ENCODE measurements around the gene TNN. TPM values are rescaled to one million over a fixed set of nuclear protein-coding genes. Genes with fewer than 3 reads are reported as not detected.
A peak's percentile ranks its signal among the peaks of the same experiment; 100 is the strongest.

The TNN gene
- total RNA-seq, 2 experiments from 2014 or later, result not detected

DNA sequence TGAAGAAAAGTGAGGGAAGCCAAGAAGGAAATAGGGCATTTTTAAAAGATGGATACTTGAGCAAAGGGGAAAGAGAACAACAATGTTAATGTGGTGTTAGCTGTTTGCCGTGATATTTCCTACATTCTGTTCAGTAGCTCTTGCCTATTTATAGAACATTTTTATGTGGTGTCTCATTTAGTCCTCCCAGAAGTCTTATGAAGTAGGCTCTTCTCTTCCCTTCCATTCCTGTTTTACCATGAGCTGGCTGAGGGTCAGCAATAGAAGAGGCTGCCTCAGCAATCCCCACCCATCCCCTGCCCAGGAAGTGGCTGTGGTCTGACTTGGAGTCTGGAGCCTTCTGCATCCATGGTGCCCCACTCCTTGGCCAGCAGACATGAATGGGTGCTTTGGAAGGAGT is 64.8 kb downstream of the TNN start:
- H3K36me3 Mint-ChIP-seq (ENCODE audit: low read depth), result no peaks in the 10 kb centered on the region
- H3K4me3 Mint-ChIP-seq, result no peak overlapping the region
- H3K4me1 Mint-ChIP-seq (ENCODE audit: low read depth), result no peaks in the 10 kb centered on the region
- no peak for DNase-seq
- no peak overlapping the region for H3K27ac Mint-ChIP-seq
- CTCF ChIA-PET, result interaction anchor here (0.9 to 2.3 kb wide), 4 partner anchors 9 to 103 kb away, joined by 3 to 7 read pairs (median 4); no protein-coding TSS in a partner anchor
- no peaks in the 10 kb centered on the region for H3K9me3 Mint-ChIP-seq (ENCODE audit: insufficient read depth)
- no peak for ATAC-seq
- H3K27me3 Mint-ChIP-seq (ENCODE audit: low read depth), result peaks cover 29% of the 10 kb centered on the region
- POLR2A ChIA-PET, result interaction anchor here (1.1 kb wide), 1 partner anchor 9 kb away, joined by 3 read pairs; no protein-coding TSS in a partner anchor

DNA sequence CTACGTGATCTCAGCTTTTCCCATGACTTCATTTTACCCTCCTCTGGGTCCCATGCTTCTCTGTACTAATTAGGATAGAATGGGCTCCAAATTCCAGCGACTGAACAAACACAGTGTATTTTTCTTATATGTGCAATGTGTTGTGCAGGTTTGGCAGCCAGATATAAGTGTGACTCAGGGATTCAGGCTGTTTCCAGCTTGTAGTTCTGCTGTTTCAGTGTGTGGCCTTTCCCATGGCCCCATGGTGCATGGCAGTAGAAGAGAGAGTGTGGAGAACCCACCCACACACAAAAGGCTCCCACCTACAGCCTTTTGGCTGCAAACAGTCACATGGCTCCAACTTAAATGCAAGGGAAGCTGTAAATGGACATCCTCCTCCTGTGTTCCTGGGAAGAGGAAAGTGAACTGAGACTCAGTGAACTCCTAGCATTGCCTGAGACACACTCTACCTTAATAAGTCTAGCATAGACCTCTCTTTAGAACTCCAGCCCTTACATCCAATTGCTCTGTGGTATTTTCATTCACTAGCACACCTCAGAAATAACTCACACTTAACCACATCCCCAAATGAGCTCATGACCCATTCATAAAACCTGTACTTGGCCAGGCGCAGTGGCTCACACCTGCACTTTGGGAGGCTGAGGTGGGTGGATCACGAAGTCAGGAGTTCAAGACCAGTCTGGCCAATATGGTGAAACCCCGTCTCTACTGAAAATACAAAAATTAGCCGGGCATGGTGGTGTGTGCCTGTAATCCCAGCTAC is 66.2 kb downstream of the TNN start:
- ChIA-PET POLR2A (no interaction called here), CTCF (interaction anchor here (0.6 to 2.1 kb wide), 7 partner anchors 9 to 346 kb away, joined by 3 to 9 read pairs (median 4); no protein-coding TSS in a partner anchor)
- Mint-ChIP-seq H3K27me3 (ENCODE audit: low read depth) (peaks cover 29% of the 10 kb centered on the region), H3K36me3 (ENCODE audit: low read depth) (no peaks in the 10 kb centered on the region), H3K4me3 (no peak overlapping the region), H3K4me1 (ENCODE audit: low read depth) (no peaks in the 10 kb centered on the region), H3K27ac (no peak overlapping the region), H3K9me3 (ENCODE audit: insufficient read depth) (no peaks in the 10 kb centered on the region)
- ATAC-seq, result no peak
- DNase-seq, result no peak

DNA sequence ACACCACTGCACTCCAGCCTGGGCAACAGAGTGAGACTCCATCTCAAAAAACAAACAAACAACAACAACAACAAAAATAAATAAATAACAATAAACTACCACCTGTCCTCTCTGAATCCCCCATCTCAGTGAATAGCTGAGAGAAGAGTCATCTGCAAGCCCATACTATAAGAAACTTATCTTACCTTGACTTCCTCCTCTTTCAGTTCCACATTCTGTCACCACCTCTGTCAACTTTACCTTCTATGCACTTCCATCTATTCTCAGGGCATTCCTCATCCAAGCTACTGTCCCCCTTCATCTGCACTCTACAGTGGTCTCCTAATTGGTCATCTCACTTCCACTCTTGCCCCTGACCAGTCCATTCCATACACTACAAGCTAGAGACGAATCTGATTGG is 66.9 kb downstream of the TNN start:
- CTCF ChIA-PET, result interaction anchor here (0.6 to 2.1 kb wide), 6 partner anchors 10 to 346 kb away, joined by 3 to 9 read pairs (median 4); no protein-coding TSS in a partner anchor
- no peak overlapping the region for H3K27ac Mint-ChIP-seq
- ATAC-seq, result no peak
- H3K36me3 Mint-ChIP-seq (ENCODE audit: low read depth), result no peaks in the 10 kb centered on the region
- peaks cover 29% of the 10 kb centered on the region for H3K27me3 Mint-ChIP-seq (ENCODE audit: low read depth)
- POLR2A ChIA-PET, result no interaction called here
- DNase-seq, result no peak
- no peaks in the 10 kb centered on the region for H3K4me1 Mint-ChIP-seq (ENCODE audit: low read depth)
- H3K4me3 Mint-ChIP-seq, result no peak overlapping the region
- no peaks in the 10 kb centered on the region for H3K9me3 Mint-ChIP-seq (ENCODE audit: insufficient read depth)

DNA sequence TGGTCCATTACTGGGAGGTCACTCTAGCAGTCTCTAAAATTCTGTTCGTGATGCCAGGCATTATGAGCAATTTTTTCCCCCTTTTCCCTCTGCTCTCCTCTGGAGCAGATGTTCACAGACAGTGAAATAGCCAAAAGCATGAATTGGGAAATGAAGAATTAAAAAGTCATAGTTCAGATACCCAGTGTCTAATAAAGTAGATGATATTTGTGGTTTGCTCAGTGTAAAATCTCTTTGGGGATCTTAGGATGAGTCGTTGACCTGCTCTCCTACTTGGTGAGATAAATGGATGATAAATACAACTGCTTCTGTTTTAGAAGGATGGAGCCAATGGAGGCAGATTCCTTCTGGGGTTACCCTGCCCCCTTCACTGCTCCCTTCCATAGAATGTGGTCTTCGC is 68.6 kb downstream of the TNN start:
- Mint-ChIP-seq H3K4me3 (no peak overlapping the region), H3K36me3 (ENCODE audit: low read depth) (no peaks in the 10 kb centered on the region), H3K27ac (no peak overlapping the region), H3K4me1 (ENCODE audit: low read depth) (no peaks in the 10 kb centered on the region), H3K27me3 (ENCODE audit: low read depth) (peaks cover 29% of the 10 kb centered on the region), H3K9me3 (ENCODE audit: insufficient read depth) (no peaks in the 10 kb centered on the region)
- ChIA-PET POLR2A (no interaction called here), CTCF (no interaction called here)
- no peak for ATAC-seq
- DNase-seq, result no peak

- Mint-ChIP-seq H3K27me3 (ENCODE audit: low read depth) (peaks cover 22% of the 10 kb centered on the region), H3K36me3 (ENCODE audit: low read depth) (no peaks in the 10 kb centered on the region), H3K27ac (no peak overlapping the region), H3K9me3 (ENCODE audit: insufficient read depth) (no peaks in the 10 kb centered on the region), H3K4me1 (ENCODE audit: low read depth) (peaks cover 6% of the 10 kb centered on the region), H3K4me3 (no peak overlapping the region)
- no peak for ATAC-seq
- DNase-seq, result no peak
- ChIA-PET POLR2A (no interaction called here), CTCF (interaction anchor here (0.9 to 1.0 kb wide), 2 partner anchors 9 to 17 kb away, joined by 3 to 4 read pairs; no protein-coding TSS in a partner anchor)
Measured at GRCh38 chr1:175137369-175137768, 69.7 kb downstream of the TNN start.

DNA sequence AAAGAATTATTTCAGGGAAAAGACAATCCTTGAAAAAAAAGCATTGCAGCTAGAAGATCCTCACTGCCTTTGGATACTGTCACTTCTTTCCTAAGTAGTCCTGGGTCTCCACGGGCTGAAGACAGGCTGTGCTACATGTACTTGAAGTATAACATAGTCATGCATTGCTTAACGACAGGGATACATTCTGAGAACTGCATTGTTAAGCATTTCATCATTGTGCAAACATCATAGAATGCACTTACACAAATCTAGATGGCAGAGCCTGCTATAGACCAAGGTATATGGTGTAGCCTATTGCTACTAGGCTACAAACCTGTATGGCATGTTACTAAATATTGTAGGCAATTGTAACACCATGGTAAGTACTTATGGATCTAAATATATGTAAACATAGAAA is 70.9 kb downstream of the TNN start:
- POLR2A ChIA-PET, result no interaction called here
- DNase-seq (no peak), ATAC-seq (no peak)
- H3K36me3 Mint-ChIP-seq (ENCODE audit: low read depth), result no peaks in the 10 kb centered on the region
- H3K9me3 Mint-ChIP-seq (ENCODE audit: insufficient read depth), result no peaks in the 10 kb centered on the region
- H3K27me3 Mint-ChIP-seq (ENCODE audit: low read depth), result peaks cover 19% of the 10 kb centered on the region
- CTCF ChIA-PET, result no interaction called here
- peaks cover 6% of the 10 kb centered on the region for H3K4me1 Mint-ChIP-seq (ENCODE audit: low read depth)
- no peak overlapping the region for H3K27ac Mint-ChIP-seq
- no peak overlapping the region for H3K4me3 Mint-ChIP-seq

GRCh38 chr1:175145899-175146528 is 78.4 kb downstream of the TNN start:
- ATAC-seq, result no peak
- Mint-ChIP-seq H3K27ac (no peak overlapping the region), H3K4me3 (no peak overlapping the region), H3K4me1 (ENCODE audit: low read depth) (peaks cover 6% of the 10 kb centered on the region), H3K27me3 (ENCODE audit: low read depth) (peaks cover 14% of the 10 kb centered on the region), H3K9me3 (ENCODE audit: insufficient read depth) (no peaks in the 10 kb centered on the region), H3K36me3 (ENCODE audit: low read depth) (no peaks in the 10 kb centered on the region)
- POLR2A ChIA-PET, result interaction anchor here (1.3 kb wide), 1 partner anchor 116 kb away, joined by 4 read pairs; no protein-coding TSS in a partner anchor
- DNase-seq, result no peak
- CTCF ChIA-PET, result interaction anchor here (0.6 to 13.7 kb wide), 38 partner anchors 9 to 884 kb away, joined by 3 to 411 read pairs (median 4); partner anchors contain the start of genes MRPS14 and TNN

- Mint-ChIP-seq H3K27ac (no peak overlapping the region), H3K4me3 (no peak overlapping the region), H3K27me3 (ENCODE audit: low read depth) (peaks cover 21% of the 10 kb centered on the region), H3K9me3 (ENCODE audit: insufficient read depth) (no peaks in the 10 kb centered on the region), H3K36me3 (ENCODE audit: low read depth) (no peaks in the 10 kb centered on the region), H3K4me1 (ENCODE audit: low read depth) (peaks cover 5% of the 10 kb centered on the region)
- DNase-seq, result peak; percentile 76
- ChIA-PET POLR2A (interaction anchor here (1.3 kb wide), 1 partner anchor 117 kb away, joined by 4 read pairs; no protein-coding TSS in a partner anchor), CTCF (interaction anchor here (0.6 to 13.7 kb wide), 41 partner anchors 8 to 884 kb away, joined by 3 to 411 read pairs (median 4); partner anchors contain the start of genes MRPS14 and TNN)
- ATAC-seq, result peak; percentile 90
Measured at GRCh38 chr1:175146529-175147213, 79.0 kb downstream of the TNN start.

GRCh38 chr1:175147569-175147968 is 79.9 kb downstream of the TNN start:
- peaks cover 21% of the 10 kb centered on the region for H3K27me3 Mint-ChIP-seq (ENCODE audit: low read depth)
- H3K4me1 Mint-ChIP-seq (ENCODE audit: low read depth), result no peaks in the 10 kb centered on the region
- no peaks in the 10 kb centered on the region for H3K36me3 Mint-ChIP-seq (ENCODE audit: low read depth)
- H3K9me3 Mint-ChIP-seq (ENCODE audit: insufficient read depth), result no peaks in the 10 kb centered on the region
- H3K27ac Mint-ChIP-seq, result no peak overlapping the region
- no peak for ATAC-seq
- H3K4me3 Mint-ChIP-seq, result no peak overlapping the region
- CTCF ChIA-PET, result interaction anchor here (0.8 to 13.7 kb wide), 14 partner anchors 10 to 602 kb away, joined by 3 to 411 read pairs (median 7); partner anchors contain the start of gene MRPS14
- POLR2A ChIA-PET, result no interaction called here
- DNase-seq, result no peak

GRCh38 chr1:175148068-175148467 is 80.4 kb downstream of the TNN start:
- H3K4me3 Mint-ChIP-seq, result no peak overlapping the region
- ChIA-PET CTCF (interaction anchor here (0.9 to 13.7 kb wide), 7 partner anchors 14 to 602 kb away, joined by 3 to 411 read pairs (median 6); no protein-coding TSS in a partner anchor), POLR2A (no interaction called here)
- H3K9me3 Mint-ChIP-seq (ENCODE audit: insufficient read depth), result no peaks in the 10 kb centered on the region
- no peaks in the 10 kb centered on the region for H3K36me3 Mint-ChIP-seq (ENCODE audit: low read depth)
- DNase-seq (no peak), ATAC-seq (no peak)
- H3K27ac Mint-ChIP-seq, result no peak overlapping the region
- peaks cover 23% of the 10 kb centered on the region for H3K27me3 Mint-ChIP-seq (ENCODE audit: low read depth)
- no peaks in the 10 kb centered on the region for H3K4me1 Mint-ChIP-seq (ENCODE audit: low read depth)

DNA sequence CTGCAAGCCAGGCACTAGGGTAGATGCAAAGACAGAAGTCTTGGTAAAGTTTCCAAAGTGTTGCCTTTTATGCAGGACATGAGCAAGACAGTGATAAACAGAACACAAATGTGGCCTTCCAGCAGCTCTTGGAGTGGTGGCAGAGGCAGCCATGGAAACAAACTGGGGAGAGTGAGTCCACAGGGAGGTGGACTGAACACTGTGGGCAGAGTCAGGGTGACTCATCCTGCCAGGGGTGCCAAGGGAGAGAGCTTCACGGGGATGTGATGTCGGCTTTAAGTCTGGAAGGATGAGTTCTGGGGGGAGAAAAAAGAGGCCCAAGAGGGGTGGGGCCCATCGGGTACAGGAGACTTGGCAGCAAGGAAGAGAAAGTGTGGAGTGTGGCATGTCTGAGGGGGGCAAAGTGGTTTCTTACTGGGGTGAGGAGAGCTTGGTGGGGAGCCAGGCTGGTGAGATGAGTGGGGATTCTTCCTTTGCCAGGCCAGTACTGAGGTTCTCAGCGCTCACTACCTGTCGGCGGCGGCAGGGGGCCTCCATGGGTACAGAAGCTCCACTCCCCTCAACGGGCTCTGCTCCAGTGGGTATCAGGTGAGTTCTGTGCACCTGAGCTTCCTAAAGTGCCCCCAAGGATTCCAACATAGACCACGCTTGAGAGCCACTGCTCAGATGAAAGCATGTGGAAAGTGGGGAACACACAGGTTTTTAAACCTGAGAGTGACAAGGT is 83.1 kb downstream of the TNN start:
- Mint-ChIP-seq H3K4me3 (no peak overlapping the region), H3K9me3 (ENCODE audit: insufficient read depth) (no peaks in the 10 kb centered on the region)

More for the DNA sequence above, 83.1 kb downstream of the TNN start:
- POLR2A ChIA-PET, result interaction anchor here (0.9 kb wide), 1 partner anchor 172 kb away, joined by 3 read pairs; no protein-coding TSS in a partner anchor
- ATAC-seq (no peak), DNase-seq (no peak)
- Mint-ChIP-seq H3K27me3 (ENCODE audit: low read depth) (peaks cover 31% of the 10 kb centered on the region), H3K36me3 (ENCODE audit: low read depth) (no peaks in the 10 kb centered on the region), H3K27ac (no peak overlapping the region), H3K4me1 (ENCODE audit: low read depth) (peaks cover 10% of the 10 kb centered on the region)
- CTCF ChIA-PET, result interaction anchor here (0.8 to 13.7 kb wide), 30 partner anchors 8 to 329 kb away, joined by 3 to 411 read pairs (median 6); partner anchors contain the start of gene KIAA0040

Data from activated CD8-positive, alpha-beta T cell treated with anti-CD3 and anti-CD28 coated beads, Interleukin-2, amount 10 ng/mL, durations not matched to agents 7 days and 5 days (primary cell).